ENCODE measurements around the gene HOXA3. TPM values are rescaled to one million over a fixed set of nuclear protein-coding genes. Genes with fewer than 3 reads are reported as not detected.

The HOXA3 gene
- polyA plus RNA-seq, 1 donor (not counting 4 experiments of a cell fraction or from before 2014, with no cell fraction given), result 0.58 TPM

DNA sequence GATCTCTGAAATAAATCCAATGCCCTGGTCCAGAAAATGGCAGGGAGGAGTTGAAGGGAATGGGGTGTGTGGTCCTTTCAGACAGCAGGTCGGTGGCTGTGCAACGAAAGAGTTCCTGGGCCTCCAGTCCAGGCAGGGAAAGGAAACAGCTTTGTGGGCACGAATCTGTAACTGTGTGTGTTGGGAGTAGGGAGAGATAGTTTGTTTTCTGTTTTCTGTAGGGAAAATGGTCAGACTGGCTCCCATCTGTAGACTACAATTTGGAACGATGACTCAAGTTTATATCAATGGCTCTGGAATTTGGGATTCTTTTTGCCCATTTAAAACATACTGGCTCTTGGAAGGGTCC lies 15.5 kb upstream of the HOXA3 start:
- no peaks in the 10 kb centered on the region for H4K20me1 ChIP-seq (ENCODE audit: control insufficient read depth, extremely low read depth, insufficient read depth, low read length)
- H3K9me1 ChIP-seq (ENCODE audit: control insufficient read depth, extremely low read depth, insufficient read depth, low read length), result no peaks in the 10 kb centered on the region
- peaks cover 91% of the 10 kb centered on the region for H3K79me2 ChIP-seq (ENCODE audit: control insufficient read depth, insufficient read depth, low read length)
- TF ChIP-seq EZH2 (IDR thresholded peaks at IDR 0.05; ENCODE audit: low read length), result no peak
- TF ChIP-seq, protein P1, sequence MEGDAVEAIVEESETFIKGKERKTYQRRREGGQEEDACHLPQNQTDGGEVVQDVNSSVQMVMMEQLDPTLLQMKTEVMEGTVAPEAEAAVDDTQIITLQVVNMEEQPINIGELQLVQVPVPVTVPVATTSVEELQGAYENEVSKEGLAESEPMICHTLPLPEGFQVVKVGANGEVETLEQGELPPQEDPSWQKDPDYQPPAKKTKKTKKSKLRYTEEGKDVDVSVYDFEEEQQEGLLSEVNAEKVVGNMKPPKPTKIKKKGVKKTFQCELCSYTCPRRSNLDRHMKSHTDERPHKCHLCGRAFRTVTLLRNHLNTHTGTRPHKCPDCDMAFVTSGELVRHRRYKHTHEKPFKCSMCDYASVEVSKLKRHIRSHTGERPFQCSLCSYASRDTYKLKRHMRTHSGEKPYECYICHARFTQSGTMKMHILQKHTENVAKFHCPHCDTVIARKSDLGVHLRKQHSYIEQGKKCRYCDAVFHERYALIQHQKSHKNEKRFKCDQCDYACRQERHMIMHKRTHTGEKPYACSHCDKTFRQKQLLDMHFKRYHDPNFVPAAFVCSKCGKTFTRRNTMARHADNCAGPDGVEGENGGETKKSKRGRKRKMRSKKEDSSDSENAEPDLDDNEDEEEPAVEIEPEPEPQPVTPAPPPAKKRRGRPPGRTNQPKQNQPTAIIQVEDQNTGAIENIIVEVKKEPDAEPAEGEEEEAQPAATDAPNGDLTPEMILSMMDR (optimal IDR thresholded peaks at IDR 0.05 in 1 of 3, IDR thresholded peaks at IDR 0.05 in 1 of 3, conservative IDR thresholded peaks at IDR 0.05 in 1 of 3; ENCODE audit: extremely low read depth in 1 of 3, insufficient read depth in 2 of 3, low read length in 3 of 3), result no peak
- no peaks in the 10 kb centered on the region for H3K9me3 ChIP-seq (ENCODE audit: control insufficient read depth, low read depth, low read length)
- dilution Hi-C loops (cut with MboI; ENCODE audit: extremely low pct_ligation_motif_present, low sequenced_read_pairs), result no loop called here
- H3K4me2 ChIP-seq (ENCODE audit: control insufficient read depth, extremely low read depth, insufficient read depth, low read depth, low read length), result peak overlapping the region; percentile 98
- peak overlapping the region; percentile 83 for H3K9ac ChIP-seq (ENCODE audit: control insufficient read depth, extremely low read depth, insufficient read depth, low read length)
- no peak overlapping the region for H2AFZ ChIP-seq (ENCODE audit: control insufficient read depth, low read length)
- no peaks in the 10 kb centered on the region for H3K27me3 ChIP-seq (ENCODE audit: control insufficient read depth, extremely low read depth, insufficient read depth, low read length)
- peaks cover 32% of the 10 kb centered on the region for H3K4me1 ChIP-seq (ENCODE audit: control insufficient read depth, extremely low read depth, insufficient read depth, low read length)
- peaks cover 8 to 10% of the 10 kb centered on the region in 2 experiments for H3K36me3 ChIP-seq (ENCODE audit: control insufficient read depth in 2 of 2, extremely low read depth in 1 of 2, insufficient read depth in 2 of 2, low read length in 2 of 2)
- peak overlapping the region; percentile 78 to 94 (median 84) for H3K4me3 ChIP-seq (ENCODE audit: control insufficient read depth in 2 of 3, extremely low read depth in 1 of 3, insufficient read depth in 2 of 3, low read depth in 1 of 3, low read length in 3 of 3)
- H3K27ac ChIP-seq (ENCODE audit: control insufficient read depth, insufficient read depth, low read length), result peak overlapping the region; percentile 87
- FAIRE-seq (peak; percentile 51), DNase-seq (ENCODE audit: low read depth, low spot score) (no peak)

DNA sequence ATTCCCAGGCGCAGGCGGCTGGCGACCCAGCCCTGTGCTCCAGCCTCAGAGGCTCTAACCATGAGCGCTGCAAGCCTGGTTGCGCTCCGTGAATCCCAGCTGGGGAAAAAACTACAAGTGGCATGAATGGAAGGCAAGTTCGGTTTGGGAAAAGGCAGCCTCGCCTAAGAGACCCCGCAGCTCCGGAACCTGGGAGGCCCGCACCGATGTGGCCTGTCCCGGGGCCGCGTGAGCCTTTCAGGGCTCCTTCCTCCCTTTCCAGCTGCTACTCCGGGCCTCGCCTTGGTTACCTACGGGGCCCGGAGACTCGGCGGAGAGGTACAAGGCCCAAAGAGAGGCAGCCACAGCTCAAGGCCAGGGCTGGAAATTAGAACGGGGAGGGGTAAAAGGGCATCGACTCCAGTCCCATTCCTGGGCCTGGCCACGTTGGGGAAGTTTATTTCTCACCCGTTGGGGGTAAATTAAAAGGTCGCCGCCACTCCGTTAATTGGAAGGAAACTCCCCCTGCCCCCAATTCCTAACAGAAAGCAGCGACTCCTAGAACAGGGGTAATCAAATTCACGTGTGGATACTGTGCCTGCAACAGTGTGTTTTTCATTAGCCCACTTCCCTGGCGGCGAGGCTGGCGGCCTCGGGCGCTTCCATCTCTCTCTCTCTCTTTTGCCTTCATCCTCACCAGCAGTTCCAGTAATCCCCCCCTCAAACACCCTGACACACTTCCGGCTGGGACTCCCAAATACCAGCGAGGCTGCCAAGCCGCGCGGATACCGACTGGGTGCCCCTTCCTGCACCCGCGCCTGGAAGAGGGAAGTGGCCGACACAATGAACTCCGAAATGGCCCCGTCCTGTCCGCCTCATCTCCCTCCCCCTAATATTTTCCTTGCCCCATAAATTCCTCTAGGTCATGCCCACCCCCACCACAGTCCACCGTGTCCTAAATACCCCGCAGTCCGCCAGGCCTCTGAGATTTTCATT lies 14.4 kb upstream of the HOXA3 start:
- DNase-seq (ENCODE audit: low read depth, low spot score) (no peak), FAIRE-seq (no peak)
- H3K79me2 ChIP-seq (ENCODE audit: control insufficient read depth, insufficient read depth, low read length), result peaks cover 92% of the 10 kb centered on the region

More for the DNA sequence above, 14.4 kb upstream of the HOXA3 start:
- H3K36me3 ChIP-seq (ENCODE audit: control insufficient read depth in 2 of 2, extremely low read depth in 1 of 2, insufficient read depth in 2 of 2, low read length in 2 of 2), result peaks cover 4 to 10% of the 10 kb centered on the region in 2 experiments
- dilution Hi-C loops (cut with MboI; ENCODE audit: extremely low pct_ligation_motif_present, low sequenced_read_pairs), result no loop called here
- TF ChIP-seq, protein P1 (optimal IDR thresholded peaks at IDR 0.05 in 1 of 3, IDR thresholded peaks at IDR 0.05 in 1 of 3, conservative IDR thresholded peaks at IDR 0.05 in 1 of 3; ENCODE audit: extremely low read depth in 1 of 3, insufficient read depth in 2 of 3, low read length in 3 of 3), result no peak
- TF ChIP-seq EZH2 (IDR thresholded peaks at IDR 0.05; ENCODE audit: low read length), result no peak
- peaks cover 23% of the 10 kb centered on the region for H3K4me1 ChIP-seq (ENCODE audit: control insufficient read depth, extremely low read depth, insufficient read depth, low read length)
- no peaks in the 10 kb centered on the region for H3K27me3 ChIP-seq (ENCODE audit: control insufficient read depth, extremely low read depth, insufficient read depth, low read length)
- H3K4me2 ChIP-seq (ENCODE audit: control insufficient read depth, extremely low read depth, insufficient read depth, low read depth, low read length), result peak overlapping the region; percentile 98
- H2AFZ ChIP-seq (ENCODE audit: control insufficient read depth, low read length), result no peak overlapping the region
- no peaks in the 10 kb centered on the region for H3K9me1 ChIP-seq (ENCODE audit: control insufficient read depth, extremely low read depth, insufficient read depth, low read length)
- H3K9me3 ChIP-seq (ENCODE audit: control insufficient read depth, low read depth, low read length), result no peaks in the 10 kb centered on the region
- H4K20me1 ChIP-seq (ENCODE audit: control insufficient read depth, extremely low read depth, insufficient read depth, low read length), result no peaks in the 10 kb centered on the region
- peak overlapping the region; percentile 83 for H3K9ac ChIP-seq (ENCODE audit: control insufficient read depth, extremely low read depth, insufficient read depth, low read length)
- peak overlapping the region; percentile 87 for H3K27ac ChIP-seq (ENCODE audit: control insufficient read depth, insufficient read depth, low read length)
- H3K4me3 ChIP-seq (ENCODE audit: control insufficient read depth in 2 of 3, extremely low read depth in 1 of 3, insufficient read depth in 2 of 3, low read depth in 1 of 3, low read length in 3 of 3), result peak overlapping the region; percentile 78 to 94 (median 84)

Data from keratinocyte (primary cell).